Measurements from ENCODE around the gene MEI1.

DNA sequence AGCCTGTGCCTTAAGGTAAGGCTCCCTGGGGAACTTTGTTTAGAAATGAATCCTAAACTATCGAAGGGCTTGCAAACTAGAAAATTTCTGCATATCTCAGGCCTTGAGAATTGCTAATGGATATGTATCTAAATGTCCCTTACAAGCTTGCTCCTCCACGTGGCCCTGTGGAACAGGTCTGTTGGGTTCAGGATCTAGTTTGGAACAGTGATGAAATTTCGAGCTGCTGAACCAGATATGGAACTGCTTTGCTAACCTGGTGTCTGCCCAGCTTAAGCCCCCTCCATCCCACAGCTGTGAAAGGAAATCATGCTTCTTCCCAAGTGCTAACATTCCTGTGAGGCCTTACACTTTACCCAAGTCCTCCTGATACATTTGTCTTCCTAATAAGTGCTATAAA is 145.2 kb downstream of the MEI1 start:
- TF ChIP-seq SMC3 (IDR thresholded peaks at IDR 0.05; ENCODE audit: low read depth, low read length) (no peak), RCOR1 (IDR thresholded peaks at IDR 0.05; ENCODE audit: insufficient replicate concordance, low read length) (no peak), RAD21 (IDR thresholded peaks at IDR 0.05; ENCODE audit: low read length) (no peak), BHLHE40 (IDR thresholded peaks at IDR 0.05; ENCODE audit: low read depth, low read length) (no peak), MAFK (IDR thresholded peaks at IDR 0.05; ENCODE audit: low read depth, low read length) (no peak), POLR2A (IDR thresholded peaks at IDR 0.05; ENCODE audit: low read depth, low read length) (no peak)
- TF ChIP-seq, protein P1, sequence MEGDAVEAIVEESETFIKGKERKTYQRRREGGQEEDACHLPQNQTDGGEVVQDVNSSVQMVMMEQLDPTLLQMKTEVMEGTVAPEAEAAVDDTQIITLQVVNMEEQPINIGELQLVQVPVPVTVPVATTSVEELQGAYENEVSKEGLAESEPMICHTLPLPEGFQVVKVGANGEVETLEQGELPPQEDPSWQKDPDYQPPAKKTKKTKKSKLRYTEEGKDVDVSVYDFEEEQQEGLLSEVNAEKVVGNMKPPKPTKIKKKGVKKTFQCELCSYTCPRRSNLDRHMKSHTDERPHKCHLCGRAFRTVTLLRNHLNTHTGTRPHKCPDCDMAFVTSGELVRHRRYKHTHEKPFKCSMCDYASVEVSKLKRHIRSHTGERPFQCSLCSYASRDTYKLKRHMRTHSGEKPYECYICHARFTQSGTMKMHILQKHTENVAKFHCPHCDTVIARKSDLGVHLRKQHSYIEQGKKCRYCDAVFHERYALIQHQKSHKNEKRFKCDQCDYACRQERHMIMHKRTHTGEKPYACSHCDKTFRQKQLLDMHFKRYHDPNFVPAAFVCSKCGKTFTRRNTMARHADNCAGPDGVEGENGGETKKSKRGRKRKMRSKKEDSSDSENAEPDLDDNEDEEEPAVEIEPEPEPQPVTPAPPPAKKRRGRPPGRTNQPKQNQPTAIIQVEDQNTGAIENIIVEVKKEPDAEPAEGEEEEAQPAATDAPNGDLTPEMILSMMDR (conservative IDR thresholded peaks at IDR 0.05; ENCODE audit: low read depth, low read length) = no peak
- TF ChIP-seq, protein P2, sequence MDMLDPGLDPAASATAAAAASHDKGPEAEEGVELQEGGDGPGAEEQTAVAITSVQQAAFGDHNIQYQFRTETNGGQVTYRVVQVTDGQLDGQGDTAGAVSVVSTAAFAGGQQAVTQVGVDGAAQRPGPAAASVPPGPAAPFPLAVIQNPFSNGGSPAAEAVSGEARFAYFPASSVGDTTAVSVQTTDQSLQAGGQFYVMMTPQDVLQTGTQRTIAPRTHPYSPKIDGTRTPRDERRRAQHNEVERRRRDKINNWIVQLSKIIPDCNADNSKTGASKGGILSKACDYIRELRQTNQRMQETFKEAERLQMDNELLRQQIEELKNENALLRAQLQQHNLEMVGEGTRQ (IDR thresholded peaks at IDR 0.05; ENCODE audit: low read depth, low read length) = no peak
